GM11168 (cell line): ENCODE data around the gene SPR.

Experiments used
- in situ Hi-C: fragments of 300-500 bp; cut with MboI; formaldehyde crosslinking; loops from one replicate; pipeline ENCODE4 v1.12.0; 2022; ENCODE audit warnings: low sequenced_read_pairs; ENCODE audit not compliant: unreplicated experiment

The SPR gene

DNA sequence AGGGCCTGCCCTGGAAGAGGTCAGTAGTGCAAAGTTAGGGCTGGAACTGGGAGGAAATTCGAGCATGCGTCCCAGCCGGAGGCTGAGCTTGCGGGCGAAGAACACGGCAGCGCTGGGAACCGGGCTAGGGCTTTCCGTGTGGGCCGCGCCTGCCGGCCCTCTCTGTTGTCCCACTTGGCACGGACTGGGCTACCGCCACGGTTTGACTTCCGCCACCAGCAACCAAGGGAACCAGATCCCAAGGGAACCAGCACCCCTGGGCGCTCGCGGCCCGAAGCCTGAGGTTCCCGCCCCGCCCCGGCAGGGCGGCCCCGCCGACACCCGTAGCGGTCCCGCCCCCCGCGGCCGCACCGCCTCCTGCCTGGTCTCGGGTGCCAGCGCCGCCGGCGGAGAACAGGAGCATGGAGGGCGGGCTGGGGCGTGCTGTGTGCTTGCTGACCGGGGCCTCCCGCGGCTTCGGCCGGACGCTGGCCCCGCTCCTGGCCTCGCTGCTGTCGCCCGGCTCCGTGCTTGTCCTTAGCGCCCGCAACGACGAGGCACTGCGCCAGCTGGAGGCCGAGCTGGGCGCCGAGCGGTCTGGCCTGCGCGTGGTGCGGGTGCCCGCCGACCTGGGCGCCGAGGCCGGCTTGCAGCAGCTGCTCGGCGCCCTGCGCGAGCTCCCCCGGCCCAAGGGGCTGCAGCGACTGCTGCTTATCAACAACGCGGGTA is at the start of gene SPR:
Gene SPR, plus strand, starts transcription at position 377 of the 708 bp plus-strand sequence. Its CDS starts 25 bp downstream, at position 402.
- in situ Hi-C loops = no loop called here

DNA sequence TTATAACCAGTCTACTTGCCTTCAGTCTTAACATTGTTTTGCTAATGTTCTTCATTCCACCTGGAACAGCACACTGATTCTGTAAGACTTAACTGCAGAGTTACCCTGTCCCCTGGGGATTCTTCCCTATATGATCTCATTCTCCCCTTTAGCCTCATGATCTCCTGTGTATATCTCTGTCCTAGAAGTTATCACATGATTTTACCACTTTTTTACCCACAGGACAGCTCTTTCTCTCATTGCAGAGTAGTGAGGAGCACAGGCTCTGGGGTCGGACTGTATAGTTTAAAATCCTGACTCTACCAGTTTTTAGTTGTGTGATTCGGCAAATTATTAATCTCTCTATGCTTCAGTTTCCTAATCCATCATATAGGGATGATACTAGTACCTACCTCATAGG is 47.1 kb upstream of the SPR start:
- in situ Hi-C loops = no loop called here

DNA sequence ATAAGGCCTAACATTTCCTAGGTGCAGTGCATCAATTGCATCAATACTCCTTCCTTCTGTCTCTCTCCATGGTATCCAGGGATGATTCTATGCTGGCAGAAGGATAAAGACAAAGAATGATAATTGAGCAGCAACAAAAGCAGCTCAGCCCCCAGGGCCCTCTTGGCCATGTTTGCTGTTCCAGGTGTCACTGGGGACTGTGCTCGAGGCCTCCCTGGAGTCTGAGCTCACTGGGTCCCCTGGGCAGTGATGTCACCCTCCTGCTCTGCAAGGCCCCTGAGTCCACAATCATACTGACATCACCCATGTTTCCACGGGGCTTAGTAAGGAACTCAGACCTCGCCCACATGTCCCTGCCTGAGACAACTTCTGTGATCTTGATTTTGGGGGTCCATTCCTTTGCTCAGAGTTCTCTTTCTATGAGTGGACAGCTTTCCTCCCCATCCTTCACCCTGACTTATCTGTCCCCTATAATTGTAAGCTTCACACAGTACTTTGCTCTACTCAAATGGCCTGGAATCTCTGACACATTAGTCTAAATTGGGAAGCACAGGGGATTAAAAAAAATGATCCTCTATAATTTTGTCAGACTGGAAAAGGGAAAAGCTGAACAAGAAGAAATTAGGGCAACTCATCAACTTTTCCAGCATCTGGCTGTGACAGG is 45.6 kb upstream of the SPR start:
- in situ Hi-C loops = no loop called here

DNA sequence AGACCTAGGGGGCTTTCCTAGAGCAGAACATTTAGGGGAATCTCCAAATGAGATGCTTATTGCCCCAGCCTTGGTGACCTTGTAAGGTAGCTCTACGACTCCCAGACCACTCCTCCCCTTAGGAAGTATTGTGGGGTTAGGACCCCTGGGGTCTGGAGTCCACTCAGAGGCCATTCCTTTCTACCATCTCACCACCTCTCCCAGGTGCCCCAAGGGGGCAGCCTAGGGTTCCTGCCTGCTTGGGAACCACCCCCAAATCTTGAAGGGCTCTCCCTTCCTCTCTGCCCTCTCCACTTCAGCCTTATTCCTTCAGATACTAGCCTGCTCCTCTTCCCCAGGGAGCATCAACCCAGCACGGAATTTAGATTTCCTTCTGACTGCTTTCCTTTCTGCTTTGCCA is 43.9 kb upstream of the SPR start:
- in situ Hi-C loops = no loop called here

DNA sequence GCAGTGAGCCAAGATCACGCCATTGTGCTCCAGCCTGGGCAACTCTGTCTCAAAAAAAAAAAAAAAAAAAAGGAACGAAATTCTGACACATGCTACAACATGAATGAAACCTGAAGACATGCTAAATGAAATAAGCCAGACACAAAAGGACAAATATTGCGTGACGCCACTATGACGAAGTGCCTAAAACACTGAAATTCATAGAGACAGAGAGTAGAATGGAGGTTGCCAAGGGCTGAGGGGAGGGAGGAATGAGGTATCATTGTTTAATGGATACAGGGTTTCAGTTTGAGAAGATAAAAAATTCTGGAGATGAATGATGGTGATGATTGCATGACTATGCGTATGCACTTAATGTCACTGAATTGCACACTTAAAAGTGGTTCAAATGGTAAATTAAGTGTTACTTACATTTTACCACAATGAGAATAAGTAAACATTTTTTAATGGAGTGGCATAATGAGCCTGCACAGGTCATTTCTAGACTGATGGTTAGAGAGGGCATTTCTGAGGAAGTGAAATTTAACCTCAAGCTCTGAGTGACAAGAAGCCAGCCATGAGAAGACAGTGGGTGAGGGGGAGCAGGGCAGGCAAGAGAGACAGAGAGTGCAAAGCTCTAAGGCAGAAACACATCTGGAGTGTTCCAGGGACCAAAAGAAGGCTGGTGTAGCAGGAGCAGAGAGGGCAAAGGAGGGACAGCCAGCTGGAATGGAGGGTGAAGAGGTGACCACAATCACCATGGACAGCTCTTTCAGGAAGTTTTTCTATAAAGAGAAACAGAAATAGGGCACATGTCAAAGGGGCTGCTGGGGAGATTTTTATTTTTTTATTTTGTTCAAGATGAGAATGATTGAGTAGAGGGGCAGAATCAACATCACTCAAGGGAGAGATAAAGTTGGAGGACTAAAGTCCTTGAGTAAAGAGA is 40.8 kb upstream of the SPR start:
- in situ Hi-C loops = no loop called here

DNA sequence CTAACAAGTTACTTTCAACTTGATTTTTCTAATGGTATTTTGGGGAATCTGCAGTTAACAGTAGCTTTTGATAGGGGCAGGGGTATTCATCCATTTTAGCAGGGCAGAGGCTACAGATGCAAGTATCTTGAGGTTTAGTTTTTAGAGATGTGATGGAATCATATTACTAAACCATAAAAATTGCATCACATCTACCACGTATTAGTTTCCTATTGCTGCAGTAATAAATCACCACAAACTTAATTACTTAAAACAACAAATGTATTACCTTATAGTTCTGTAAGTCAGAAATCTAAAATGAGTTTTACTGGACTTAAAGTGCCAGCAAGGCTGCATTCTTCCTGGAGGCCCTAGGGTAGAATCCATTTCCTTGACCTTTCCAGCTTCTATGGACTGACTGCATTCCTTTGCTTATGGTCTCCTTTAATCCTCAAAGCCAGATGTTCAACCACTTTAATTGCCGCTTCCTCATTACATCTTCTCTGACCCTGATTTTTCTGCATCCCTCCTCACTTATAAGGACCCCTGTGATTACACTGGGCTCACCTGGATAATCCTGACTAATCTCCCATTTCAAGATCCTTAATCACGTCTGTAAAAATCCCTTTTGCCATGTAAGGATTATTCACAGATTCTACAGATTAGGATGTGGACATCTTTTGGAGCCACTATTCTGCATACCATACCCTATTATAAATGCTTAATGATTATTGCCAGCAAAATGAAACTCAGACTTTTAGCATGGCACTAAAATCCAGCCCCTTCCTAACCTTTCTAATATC is 39.5 kb upstream of the SPR start:
- in situ Hi-C loops = no loop called here

DNA sequence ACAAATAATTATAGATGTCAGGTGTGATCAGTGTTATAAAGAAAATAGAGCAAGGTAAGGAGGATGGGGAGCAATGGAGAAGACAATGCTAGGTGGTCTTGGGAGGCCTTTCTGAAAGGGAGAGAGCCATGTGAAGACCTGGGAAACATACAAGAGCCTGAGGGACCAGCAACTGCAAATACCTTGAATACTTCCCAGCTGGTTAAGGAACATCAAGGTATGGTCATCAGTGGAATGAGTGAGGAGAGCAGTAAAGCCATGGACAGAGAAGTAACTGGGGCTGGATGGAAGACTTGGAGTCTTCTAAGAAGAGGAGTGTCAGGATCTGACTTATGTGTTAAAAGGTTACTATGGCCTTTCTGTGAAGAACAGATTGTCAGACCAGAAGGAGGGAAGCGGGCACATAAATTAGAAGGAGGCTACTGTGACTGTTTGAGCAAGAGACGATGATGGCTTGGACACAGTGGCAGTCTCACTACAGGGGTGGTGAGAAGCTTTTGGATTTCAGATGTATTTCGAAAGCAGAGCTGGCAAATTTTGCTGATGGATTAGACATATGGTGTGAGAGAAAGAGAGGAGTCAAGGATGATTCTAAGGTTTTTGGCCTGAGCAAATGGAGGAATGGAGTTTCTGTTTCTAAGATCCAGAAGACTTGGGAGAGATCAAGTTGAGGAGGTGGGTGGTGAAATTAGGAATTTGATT is 38.6 kb upstream of the SPR start:
- in situ Hi-C loops = no loop called here

DNA sequence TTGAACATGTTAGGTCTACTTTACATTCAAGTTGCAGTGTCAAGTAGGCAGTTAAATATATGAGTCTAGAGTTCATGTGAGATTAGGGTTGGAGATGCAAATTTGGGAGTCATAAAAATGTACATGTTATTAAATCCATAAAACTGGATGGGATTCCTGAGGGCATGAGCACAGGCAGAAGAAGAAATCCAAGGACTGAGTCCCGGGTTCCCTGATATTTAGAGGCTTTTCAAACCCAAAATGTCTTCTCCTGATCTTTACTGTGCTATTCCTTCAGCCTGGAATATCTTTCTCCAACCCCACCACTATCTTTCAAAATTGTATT is 38.1 kb upstream of the SPR start:
- in situ Hi-C loops = no loop called here

DNA sequence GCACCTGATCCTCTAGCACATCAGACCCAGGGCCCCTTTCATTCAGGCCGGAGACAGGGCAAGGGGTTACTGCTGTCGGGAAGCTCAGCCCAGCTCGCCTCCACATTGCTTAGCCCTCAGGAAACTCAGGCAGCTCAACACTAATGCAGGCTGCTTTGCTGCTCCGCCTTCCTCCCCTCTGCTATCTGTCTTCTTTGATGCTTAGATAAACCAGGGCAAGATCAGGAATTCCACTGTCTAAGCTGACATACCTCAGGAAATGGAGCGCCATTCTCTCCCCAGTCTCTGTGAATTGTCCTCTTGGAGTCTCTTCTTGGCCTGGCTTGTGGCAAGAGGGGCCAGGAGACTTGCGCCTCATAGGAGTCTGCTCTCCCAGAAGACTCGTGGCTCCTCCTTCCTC is 35.9 kb upstream of the SPR start:
- in situ Hi-C loops = no loop called here

DNA sequence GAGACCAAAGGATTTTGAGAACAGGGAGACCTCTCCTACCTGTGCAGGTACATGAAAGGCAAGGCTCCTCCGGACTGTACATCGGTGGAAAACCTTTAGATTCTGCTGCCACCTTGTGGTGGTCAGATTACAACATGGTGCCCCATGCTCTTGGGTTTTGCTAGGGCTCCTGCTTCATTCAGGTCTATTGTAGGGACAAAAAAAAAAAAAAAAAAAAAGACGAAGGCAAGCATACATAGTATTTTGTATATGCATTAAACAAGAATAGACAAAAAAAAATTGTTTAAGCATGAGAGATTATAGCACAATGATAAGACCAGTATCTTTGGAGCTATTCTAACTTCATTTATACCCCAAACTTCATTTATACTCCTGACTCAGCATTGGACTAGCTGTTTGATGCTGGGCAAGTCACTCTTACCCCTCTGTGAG is 27.4 kb upstream of the SPR start:
- in situ Hi-C loops = loop anchor here (5.0 kb wide), 1 partner anchor 83 kb away; no protein-coding TSS in a partner anchor

DNA sequence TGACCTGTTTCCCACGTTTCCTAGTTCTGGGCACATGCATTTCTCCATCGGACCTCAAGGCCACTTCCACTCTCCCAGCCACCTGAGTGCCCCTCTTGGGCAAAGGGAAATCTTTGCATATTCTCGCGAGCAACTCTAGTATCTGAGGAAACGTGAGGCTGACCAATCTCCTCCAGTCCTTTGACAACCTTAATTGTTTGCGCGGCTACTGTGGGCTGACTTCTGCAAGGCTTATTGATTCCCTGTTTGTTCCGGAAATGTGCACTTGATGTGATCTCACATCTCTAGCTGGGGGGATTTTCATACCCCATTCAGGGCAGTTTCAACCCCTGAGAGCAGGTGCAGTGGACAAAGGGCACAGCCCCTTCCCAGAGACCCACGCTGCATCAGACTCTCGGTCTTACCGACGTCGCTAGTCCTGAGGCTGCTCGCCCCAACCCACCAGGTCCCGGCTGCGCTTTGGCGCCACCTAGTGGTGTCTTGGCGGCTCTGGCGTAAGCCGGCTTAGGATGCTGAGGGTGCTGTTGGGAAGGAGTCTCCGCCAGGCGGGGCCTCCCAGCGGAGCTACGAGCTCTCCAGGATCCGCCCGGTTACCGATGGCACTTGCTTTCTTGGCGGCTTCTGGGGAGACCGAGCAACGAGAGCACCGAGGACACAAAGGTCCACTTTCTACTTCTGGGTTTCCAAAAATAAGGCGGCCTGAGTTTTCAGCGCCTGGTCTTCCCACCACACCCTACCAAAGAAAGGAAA is 24.8 kb upstream of the SPR start:
- in situ Hi-C loops = no loop called here

DNA sequence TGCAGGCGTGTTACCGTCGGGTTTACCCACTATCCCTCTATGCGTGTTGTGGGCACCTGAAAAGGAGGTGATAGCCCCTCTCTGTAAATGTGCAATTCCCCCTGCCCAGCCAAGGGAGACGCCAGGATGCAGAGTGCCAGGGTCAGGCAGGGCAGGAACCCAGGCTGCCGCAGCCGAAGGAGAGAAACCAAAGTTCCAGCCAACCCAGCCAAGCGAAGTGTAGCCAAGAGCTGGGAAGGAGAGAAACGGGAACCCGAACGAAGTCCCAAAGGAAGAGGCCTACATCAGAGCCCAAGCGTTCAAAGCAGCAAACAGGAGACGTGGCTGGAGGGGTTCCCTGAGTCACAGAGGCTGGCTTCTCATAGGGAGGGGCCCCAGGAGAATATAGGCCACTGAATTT is 24.2 kb upstream of the SPR start:
- in situ Hi-C loops = no loop called here

DNA sequence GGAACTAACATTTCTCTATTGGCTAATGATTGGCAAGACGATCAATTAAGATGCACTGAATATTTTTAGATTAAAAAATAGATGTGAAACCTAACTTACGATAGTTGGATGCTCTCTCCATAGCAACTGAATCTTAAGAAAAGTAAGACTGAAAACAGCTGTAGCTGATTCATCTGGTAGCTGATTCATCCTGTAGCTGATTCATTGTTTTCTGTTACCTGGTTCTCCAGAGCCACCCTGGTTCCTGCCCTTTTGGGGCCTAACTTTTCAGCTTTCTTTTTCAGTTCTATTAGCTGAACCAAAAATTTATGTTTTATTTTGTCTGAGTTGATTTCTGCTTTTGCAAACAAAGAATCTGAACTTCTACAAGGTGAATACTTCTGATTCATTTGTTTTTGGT is 22.7 kb upstream of the SPR start:
- in situ Hi-C loops = no loop called here

DNA sequence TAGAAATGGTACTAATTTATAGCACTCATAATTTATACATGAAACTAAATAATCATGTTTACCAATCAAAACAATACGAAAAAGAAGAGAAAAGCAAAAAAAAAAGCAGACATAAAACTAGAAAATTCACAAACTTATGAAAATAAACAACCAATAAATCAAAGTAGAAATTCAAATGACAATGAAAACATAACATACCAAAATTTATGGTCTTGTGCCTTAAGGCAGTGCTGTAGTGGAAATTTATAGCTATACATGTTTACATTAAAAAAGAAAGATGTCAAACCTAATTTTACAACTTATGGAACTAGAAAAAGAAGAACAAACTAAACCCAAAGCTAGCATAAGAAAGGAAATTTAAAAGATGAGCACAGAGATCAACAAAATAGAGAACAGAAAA is 16.1 kb upstream of the SPR start:
- in situ Hi-C loops = no loop called here

DNA sequence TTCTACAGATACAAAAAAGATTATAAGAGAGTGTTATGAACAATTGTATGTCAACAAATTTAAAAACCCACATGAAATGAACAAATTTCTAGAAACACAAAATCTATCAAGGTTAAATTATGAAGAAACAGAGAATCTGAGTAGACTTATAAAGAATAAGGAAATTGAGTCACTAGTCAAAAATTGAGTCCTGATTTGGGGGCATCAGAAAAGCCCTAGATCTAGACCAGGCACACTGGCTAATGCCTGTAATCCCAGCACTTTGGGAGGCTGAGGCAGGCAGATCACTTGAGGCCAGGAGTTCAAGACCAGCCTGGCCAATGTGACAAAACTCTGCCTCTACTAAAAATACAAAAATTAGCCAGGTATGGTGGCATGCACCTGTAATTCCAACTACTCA is 15.3 kb upstream of the SPR start:
- in situ Hi-C loops = no loop called here

DNA sequence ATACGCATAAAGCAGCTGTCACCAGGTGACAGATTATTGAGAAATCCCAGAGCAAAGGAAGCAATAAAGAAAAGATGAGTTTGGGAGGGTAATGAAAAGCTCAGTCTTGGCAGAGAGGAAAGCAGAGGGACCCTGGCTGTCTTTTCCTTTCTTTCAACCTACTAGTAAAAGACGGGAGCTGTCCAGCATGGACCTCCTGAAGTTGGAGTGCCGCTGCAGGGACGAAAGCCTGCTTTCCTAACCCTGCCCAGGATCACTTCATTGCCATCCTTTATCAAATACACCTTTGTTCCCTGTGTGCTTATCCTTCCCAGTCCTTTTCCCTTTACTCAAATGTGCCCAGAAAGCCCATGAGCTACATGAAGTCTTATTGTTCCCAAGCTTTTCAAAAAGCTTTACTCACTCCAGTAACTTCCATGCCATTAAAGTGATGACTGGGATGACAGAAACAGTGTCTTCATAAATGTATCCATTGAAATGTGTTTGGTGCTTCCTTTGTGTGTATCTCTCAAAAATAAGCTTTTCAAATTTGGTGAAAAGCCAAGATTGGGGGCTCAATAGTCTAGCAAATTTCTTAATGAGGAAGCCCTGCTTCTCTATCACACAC is 3.7 kb upstream of the SPR start:
- in situ Hi-C loops = no loop called here

DNA sequence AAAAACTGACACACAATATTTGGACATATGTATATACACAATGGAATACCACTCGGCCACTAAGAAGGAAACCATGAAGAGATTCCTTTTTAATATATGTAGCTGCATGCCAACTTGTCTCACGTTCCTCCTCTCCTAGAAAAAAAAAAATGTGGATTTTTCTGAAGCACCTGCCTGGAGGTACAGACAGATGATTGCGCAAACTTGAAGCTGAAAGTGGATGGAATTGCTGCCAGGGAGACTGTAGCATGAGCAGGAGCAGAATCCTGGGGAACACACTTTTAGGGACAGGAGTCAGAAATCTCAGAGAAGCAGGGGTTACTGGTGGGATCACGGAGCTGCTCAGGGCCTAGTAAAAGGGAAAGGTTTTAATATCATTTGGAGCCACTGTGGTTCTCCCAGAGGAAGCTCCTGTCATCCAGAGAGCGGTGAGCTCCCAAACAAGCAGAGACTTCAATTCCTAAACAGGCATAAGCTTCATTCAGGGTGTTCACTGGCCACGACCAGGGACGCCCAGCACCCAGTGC is 640 bp upstream of the SPR start:
- in situ Hi-C loops = no loop called here

DNA sequence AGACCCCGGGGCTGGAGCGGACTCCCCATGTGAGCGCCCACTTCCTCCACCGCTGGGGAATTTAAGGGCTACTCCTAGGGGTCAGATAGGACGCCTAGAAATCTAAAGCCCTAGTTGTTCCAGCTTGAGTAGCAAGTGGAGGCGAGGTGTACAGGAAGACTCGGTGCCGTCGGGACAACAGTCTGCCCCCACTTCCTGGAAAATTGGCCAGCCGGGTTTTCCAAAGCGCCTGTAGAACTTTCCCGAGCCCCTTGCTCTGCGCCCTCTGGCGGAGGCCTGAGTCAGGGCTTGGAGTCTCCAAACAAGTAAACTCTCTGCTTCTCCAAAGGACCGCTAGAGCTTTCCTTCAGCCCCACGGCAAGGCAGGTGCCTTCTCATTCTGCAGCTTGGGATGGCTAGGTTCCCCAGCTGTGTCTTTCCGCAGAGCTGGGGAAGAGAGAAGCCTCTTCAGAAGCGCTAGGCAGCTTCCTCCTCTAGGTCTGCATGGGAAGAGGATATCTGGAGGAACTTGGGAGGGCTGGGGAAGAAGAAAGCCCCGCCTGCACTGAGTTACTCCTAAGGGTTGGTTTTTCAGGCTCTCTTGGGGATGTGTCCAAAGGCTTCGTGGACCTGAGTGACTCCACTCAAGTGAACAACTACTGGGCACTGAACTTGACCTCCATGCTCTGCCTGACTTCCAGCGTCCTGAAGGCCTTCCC is 681 bp downstream of the SPR start:
- in situ Hi-C loops = no loop called here
